Femur (tissue), 1 donor: ENCODE measurements around the gene OLIG2.

Source experiments
- DNase-seq: peaks from one replicate; pipeline ENCODE4 v3.0.0-alpha.2; 2017

OLIG2 gene

DNA sequence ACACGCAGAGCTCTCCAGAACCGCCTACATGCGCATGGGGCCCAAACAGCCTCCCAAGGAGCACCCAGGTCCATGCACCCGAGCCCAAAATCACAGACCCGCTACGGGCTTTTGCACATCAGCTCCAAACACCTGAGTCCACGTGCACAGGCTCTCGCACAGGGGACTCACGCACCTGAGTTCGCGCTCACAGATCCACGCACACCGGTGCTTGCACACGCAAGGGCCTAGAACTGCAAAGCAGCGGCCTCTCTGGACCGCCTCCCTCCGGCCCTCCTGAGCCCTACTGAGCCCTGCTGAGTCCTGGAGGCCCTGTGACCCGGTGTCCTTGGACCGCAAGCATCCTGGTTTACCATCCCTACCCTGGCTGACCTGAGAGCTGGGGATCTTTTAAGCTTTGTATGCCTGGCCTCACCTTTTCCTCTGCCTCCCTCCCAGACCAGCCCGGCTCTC lies 8.3 kb downstream of the OLIG2 start:
- DNase-seq, result no peak

DNA sequence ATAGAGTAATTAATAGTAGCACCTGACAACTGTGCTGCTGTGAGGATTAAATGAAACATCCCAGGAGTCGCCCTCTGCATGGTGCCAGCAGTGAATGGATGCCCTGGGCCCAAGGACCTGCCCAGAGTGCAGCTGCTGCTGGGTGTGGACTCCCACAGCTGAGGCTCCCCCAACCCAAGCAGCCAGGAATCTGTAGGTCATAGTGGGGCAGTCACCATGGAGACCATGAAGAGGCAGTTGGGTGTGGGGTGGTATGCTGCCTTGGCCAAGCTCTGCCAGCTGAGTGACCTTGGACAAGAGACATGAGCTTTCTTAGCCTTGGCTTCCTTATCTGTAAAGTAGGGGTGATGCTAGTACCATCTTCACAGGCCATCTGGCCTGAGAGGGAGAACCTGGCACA lies 9.4 kb downstream of the OLIG2 start:
- DNase-seq, result no peak

DNA sequence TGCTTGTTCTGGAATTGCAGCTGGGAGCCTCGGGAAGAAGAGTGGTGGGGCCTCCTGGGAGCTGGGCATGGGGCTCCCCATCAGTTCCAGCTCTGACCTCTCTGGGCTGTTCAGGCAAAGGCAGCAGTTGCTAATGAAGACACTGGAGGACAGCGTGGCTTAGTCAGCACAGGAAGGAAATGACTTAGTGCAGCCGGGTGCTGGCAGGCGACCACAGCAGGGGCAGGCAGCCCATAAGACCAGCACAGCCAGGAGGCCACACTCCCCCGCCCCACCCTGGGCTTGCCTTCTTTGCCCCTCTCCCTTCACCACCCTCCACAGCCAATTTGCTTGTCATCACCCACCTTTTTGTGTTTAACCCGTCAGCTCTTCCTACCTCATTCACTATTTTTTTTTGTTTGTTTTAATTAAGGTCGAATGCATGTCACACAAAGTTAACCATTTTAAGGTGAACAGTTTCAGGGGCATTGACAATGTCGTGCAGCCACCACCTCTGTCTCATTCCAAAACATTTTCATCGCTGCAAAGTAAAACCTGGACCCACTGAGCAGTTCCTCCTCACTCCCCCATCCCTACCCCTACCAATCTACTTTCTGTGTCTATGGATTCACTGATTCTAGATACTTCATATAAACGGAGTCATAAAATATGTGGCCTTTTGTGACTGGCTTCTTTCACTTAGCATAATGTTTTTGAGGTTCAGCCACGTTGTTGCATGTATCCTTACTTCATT lies 10.9 kb downstream of the OLIG2 start:
- DNase-seq, result peak; percentile 54

DNA sequence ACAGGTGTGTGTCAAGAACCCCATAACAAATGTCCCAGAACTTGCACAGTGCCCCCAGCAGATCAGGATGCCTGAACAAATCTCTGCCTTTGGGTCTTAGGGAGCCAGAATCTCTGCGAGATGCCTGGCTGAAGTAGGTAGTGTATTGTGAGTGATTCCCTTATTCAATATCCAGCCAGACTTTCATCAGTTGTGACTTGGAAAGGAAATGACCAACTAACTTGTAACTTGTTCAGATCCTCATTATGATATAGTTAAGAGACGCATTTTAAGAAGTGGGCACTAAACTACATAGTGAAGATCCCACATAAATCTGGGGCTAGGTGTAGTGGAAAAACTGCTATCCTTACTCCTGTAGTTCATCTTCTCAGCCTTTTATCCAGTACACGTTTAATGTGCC lies 11.8 kb downstream of the OLIG2 start:
- no peak for DNase-seq

DNA sequence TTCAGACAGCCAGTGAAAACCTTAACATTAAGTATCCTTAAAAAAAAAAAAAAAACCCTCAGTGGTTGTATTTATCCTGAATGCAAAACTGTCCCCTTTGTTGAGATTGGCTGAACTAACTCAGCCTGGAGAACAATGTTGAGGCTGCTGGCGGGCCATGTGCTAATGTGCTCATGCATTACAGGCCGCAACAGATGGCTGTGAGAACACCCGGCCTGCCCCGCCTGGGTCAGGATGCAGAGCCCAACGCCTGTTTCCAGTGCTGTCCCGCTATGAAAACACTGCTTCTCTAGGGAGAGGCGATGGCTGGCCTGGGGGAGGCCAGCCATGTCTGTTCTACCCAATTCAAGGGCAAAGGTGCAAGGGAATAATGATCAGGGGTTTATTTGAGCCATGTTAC lies 13.8 kb downstream of the OLIG2 start:
- DNase-seq, result peak; percentile 44

DNA sequence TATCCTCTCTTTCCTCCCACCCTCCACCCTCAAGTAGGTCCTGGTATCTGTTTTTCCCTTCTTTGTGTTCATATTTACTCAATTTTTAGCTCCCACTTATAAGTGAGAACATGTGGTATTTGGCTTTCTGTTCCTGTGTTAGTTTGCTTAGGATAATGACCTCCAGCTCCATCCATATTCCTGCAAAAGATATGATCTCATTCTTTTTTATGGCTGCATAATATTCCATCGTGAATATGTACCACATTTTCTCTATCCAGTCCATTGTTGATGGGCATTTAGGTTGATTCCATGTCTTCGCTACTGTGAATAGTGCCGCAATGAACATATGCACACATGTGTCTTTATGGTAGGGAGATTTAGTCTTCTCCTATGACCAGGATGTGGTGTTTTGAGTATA lies 14.5 kb downstream of the OLIG2 start:
- DNase-seq, result no peak

DNA sequence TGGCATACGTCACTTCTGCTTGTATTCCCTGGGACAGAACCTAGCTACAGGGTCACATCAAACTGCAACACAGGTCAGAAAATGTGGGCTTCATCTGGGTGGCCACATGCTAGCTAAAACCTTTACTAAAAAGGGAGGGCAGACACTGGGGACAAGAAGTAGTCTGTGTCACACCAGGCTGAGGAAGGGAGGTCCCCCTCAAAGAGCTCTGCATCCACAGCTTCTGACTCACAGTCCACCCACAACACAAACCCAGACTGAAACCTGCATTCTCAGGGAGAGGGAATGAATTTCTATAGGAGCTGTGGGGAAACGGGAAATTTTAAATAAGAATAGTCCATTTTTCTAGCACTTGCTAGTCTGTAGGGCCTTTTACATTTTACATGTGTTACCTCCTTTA lies 16.2 kb downstream of the OLIG2 start:
- DNase-seq, result no peak

DNA sequence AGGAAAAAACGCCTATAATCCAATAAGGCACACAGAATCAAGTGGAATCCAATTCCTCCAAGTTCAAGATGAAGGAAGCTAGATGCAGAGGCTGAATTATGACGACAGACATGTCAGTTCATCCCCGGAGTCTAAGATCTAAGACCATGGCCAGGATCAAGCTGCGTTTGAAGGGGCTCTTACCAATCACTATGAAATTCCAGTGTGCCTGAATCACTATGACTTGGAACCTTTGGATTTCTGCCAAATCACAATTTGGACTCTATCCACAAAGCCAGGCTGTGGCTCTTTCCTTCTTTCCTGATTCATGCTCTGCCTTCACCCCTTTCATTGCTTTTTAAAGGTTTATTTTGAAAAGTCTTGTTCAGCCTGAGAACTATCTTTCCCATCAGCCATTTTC lies 17.1 kb downstream of the OLIG2 start:
- no peak for DNase-seq

DNA sequence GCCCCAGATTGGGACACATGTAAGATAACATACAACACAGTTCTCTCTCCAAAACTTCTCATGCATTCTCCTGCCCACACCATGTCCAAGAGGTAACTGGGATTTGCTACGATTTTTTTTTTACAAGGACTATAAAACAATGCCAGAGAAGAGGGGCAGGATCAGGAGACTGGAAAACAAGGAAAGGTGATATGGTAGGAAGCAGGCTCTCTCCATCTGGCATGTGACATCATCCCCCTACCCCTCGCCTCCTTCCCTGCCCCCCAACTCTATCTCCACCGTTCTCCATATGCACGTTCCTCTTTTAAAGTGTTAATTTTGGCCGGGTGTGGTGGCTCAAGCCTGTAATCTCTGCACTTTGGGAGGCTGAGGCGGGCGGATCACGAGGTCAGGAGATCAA lies 20.7 kb downstream of the OLIG2 start:
- no peak for DNase-seq

DNA sequence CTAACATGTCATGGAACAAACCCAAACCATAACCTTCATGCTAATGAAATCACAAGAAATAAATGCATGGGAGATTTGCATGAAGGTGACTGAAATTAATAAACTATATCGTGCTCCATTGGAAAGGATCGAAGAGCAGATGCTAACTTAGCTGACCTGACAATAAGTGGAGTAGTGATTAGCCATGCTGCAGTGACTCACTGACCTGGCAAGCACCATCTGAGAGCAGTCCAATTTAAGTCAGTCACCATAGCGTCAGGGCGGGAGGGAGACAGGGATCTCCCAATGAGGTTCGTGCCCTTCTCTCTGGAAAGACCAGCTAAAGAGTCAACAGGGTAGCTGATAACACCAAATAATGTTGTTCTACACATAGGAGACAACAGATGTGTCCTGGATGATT lies 21.5 kb downstream of the OLIG2 start:
- no peak for DNase-seq

DNA sequence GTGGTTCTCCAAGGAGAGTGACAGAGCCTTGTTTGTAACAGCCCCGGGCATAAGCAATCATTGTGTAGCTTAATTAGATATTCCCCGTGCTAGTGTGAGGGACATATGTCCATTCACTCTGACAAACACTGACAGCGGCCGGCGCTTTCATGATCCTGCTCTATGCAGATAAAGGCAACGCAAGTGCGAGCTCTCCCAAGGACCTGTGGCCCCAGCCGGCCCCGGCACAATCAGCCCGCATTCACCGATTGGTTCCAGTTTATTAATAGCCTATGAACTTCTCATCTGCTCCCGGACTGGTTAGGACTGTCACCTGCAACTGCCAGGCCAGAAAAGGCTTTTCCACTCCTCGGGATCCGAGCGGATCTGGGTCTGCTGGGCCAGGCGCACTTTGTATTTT lies 26.2 kb downstream of the OLIG2 start:
- no peak for DNase-seq

DNA sequence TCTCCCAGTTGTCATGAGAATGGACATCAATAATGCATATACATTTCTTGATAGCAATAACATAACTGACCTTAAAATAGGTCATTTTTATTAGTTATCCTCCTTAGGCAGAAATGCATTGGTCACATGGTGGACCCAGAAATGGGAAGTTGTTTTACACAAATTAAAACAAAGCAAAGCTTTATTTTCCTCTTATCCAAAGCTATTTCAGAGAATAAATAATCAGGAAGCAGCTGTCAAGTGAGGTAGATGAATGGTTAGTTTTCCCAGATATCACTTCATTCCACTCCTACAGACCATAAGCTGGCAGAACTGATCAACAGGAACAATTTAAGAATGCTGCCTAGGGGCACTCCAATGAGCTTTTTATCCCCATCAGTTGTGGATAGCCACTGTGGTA lies 28.2 kb downstream of the OLIG2 start:
- DNase-seq, result no peak

DNA sequence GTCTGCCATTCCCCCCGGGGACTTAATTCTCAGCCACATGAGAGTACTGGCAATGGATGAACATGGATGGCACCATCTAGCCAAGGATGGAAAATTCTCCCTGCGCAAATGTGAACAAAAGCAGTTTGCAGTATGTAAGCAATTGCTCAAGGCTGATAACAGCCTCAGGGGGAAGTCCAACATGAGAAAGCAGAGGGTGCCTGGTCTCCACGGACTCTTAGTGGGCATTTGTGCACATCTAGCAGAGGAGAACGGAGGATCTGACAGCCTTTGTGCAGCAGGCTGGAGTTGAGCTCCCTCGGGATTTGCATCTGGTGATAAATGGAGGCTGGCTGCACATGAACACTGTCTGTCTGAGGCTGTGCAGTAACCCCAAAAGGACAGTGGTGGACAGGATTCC lies 30.3 kb downstream of the OLIG2 start:
- no peak for DNase-seq

DNA sequence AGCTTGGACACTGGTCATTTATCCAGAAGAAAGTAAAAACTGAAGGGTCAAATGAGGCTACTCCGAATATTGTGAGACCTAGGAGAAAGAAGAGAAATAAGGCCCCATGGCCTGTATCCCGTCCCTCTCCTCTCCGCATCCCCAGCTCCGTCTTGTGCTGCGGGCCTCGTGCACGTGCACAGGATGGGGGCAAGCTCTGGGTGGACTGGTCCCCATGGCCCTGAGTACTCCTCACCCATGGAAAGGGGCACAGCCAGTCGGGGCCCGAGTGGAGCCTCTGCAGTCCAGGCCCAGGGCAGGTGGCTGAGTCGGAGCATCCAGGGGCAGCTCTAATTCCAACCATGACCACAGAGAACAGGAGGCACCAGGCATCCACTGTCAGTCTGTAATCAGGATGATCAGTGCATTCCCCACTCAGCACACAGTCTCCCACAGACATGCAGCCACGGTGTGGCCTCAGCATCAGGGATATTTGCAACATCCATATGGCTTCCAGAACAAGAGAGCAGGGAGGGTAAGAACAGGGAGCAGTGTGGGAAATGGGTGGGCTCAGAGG lies 31.7 kb downstream of the OLIG2 start:
- no peak for DNase-seq

DNA sequence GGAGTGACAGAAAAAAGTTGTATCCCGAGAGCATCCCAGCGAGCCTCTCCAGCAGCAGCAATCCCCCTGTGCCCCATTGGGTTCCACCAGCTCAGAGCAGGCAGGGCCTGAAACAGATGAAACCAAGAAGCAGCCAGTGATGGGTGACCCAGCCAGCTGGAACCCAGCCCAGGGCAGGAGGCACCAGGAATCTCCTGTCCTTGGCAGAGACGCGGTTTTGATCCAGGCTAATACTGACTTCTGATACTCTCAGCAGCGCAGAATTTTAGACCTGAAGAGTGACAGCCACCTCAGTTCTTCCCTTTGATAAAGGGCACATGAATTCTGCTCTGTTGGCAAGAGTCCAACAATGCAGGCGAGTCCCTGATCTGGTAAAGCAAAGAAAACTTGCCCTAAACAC lies 32.8 kb downstream of the OLIG2 start:
- peak; percentile 49 for DNase-seq

DNA sequence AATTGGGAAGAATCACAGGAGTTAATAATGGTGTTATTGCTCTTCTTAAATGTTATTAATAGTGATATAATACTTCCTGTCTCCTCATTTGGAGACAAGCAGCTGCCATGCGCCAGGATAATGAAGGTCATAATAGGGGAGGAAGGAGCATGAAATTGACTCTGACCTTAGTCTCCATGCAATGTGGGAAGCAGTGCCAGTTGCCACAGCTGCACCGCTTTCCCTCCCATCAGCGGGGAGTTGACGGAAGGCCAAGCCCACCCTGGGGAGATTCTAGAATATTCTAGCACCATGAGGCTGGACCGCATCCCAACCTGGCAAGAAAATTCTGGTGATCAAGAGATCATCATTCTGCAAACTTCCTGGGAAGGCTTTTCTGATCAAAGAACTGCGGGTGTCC lies 33.2 kb downstream of the OLIG2 start:
- DNase-seq, result peak; percentile 30

DNA sequence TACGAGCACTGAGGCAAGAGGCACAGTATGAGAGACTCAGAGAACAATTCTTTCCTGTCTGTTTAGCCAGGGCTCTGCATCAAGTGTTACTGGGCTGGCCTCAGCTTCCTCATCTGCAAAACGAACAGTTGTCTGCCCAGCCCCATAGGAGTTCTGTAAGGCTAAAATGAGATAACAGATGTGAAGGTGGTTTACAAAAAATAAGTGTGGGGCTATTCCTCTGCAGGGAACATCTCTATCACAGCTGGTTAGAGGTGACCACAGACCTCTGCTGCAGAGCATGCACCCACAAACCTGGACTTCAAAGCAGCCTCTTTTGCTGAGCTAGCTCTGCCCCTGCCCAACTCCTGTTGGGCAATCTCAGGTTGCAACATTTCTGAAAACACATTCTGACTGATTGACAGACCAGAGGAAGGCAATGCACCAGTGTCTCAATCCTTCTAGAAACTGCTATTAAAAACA lies 33.7 kb downstream of the OLIG2 start:
- DNase-seq, result peak; percentile 35

DNA sequence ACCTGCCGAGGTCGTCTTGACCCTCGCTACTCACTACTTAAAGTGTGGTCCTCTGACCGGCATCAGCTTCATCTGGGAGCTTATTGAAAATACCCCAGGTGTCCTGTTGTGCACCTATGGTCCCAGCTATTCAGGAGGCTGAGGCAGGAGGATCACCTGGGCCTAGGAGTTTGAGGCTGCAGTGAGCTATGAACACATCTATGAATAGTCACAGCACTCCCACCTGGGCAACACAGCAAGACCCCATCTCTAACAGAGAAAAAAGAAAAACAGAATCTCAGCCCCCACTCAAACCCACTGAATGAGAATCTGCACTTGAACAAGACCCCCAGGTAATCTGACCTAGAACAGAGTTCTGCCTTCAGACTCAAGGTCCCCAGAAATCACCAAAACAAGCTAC lies 35.5 kb downstream of the OLIG2 start:
- DNase-seq, result no peak

DNA sequence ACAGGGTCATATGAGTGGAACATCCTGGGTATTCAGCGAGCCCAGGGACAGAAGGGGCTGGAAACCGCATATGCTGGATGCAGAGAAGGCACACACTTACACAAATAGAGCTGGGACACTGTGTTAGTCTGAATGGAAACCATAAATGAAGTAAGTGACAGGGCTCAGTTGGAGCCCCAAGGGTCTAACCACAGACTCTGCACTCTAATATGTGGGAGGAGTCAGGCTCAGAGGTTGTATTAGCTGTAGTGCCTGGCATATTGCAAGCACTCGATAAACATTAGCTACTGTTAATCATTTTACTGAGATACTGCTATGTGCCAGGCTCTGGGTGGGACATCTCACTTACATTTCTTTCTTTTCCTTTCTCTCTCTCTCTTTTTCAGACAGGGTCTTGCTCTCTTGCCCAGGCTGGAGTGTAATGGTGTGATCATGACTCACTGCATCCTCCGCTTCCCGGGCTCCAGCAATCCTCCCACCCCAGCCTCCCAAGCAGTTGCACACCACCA lies 37.7 kb downstream of the OLIG2 start:
- DNase-seq, result no peak

DNA sequence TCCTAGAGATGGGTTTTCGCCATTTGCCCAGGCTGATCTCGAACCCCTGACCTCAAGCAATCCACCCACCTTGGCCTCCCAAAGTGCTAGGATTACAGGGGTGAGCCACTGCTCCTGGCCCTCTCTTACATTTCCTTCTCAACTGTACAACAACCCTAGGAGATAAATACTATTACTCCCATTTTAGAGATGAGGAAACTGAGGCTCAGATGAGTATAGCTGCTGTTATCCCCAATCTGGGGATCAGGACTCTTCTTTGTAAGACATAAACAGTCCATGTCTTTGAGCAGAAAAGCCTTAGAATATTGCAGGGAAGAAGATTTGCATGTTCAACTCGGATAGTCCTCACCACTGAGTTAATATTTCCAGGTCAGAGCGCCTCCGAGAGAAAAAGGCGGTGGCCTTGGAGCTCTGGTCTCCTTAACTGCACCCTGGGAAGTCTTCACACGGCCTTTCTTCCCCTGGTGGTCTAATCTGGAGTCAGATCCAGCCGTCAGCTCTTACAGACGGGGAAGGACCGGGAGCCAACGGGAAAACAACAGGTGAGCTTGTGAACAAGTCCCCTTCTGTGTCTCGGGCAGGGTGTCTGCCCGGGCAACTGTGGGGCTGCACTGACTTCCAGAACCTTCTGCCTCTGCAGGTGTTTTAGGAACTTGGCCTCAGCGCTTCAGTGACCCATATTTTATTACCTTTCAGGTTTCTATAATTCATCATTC lies 38.3 kb downstream of the OLIG2 start:
- no peak for DNase-seq

DNA sequence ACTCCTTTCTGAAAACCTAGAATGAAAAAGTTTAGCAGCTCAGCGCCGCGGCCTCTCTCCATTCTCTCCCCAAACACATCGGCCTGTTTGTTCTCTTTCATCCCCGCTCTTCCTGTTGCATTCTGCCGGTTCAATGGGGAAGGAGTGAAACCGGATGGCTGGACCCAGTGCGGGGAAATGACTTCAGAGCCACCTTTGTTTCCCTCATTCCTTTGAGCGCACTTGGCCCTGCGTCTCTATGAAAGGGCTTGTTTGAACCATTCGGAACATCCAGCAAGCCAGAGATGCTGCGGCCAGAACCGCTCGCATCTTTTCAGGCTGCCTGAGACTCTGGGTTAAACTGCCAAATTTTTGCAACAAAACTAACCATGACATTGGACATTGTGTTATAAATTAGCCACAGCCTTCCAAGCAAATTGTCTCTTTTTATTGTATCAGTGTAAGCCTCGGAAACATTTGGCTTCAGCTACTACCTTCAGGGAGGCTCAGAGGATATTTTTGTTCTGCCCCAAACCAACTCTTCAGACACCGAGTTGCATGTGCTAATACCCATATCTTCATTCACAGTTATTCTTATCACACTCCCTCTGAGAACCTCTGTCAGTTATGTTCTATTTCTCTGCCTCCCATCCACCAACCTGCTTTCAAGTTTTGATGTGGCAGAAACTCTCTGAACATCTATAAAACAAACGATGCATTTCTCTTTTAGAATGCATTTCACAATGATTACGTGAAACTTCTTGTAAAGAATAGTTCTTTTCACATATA lies 39.1 kb downstream of the OLIG2 start:
- no peak for DNase-seq

DNA sequence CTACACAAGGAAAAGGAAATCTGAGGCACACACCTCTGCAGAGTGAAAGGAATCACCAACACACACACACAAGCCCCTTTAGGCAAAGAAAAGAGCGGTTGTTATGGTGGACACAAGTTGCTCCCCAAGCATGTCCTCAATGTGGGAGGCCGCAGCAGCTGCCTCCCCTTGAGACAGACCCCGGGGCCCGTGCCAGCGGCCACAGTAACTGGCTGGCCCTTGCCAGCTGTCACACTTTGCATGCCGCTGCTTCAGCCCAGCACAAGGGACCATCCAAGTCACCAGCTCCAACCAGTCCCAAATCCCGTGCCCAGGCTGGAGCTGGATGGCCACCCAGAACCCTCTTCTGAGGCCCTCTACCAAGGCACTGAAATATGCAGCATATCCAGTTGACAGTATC lies 41.3 kb downstream of the OLIG2 start:
- DNase-seq, result peak; percentile 33

DNA sequence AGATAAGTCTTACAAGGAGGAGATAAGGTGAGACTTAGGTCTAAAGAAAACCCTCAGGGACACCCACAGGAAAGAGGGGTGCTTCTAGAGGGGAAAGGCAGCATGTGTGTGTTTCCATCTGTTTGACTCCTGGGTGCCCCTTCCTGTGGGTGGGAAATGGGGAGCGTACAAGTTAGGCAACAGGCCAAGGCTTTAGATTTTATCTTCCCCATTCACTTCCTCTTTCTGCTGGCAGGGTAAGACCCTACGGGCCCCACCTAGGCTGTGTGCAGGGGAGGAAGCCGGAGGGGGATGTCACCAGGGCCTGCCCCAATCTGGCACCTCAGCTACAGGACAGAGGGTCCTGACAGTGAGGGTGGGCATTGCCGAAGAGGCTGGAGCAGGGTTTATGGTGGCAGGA lies 41.7 kb downstream of the OLIG2 start:
- DNase-seq, result no peak
